GM18505 (cell line): ENCODE data around the gene THAP3.

Source experiments
- ATAC-seq: cut with Tn5 transposase; IDR thresholded peaks from one replicate; pipeline ENCODE4 v1.9.1; 2021; ENCODE audit not compliant: unreplicated experiment
- POLR2A ChIP-seq: IDR thresholded peaks from 4 replicates; pipeline ENCODE4 v1.6.1; 2011; ENCODE audit warnings: borderline replicate concordance; ENCODE audit not compliant: insufficient read depth, insufficient read length; ENCODE audit errors: extremely low read depth

The THAP3 gene

GRCh38 chr1:6612641-6613360, 11.9 kb upstream of the THAP3 start:
- ATAC-seq, result peak; percentile 34

DNA sequence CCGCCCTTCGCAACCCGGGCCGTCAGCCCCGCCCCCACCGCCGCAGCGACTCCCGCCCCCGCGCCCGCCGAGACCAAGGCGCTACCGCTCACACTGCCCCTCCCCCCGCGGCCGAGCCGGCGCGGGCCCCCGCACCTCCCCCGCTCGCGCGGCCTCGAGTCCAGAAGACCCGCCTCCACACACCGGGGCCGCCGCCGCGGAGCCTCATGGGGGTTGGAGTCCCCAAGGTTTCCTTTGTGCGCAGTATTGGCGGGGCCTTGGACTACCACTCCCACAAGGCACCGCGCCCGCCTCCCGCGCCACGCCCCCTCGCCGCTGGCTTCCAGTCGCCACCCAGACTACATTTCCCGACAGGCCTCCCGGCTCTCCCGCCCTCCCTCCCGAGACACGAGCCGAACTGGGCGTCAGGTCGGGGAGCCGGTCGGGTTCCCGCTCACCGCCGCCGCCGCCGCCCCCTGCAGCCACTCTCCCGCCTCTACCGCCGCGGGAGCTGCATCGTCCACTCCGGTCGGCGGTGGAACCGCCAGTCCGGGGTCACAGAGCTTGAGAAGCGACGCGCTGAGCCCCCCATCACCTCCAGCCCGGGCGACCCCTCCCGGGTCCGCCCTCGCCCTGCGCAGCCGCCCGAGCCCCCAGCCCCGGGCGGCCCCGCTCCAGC, 11.2 kb upstream of the THAP3 start, which contains the start of gene PHF13:
TSS of gene PHF13 (plus strand) at position 371 of the 658 bp plus-strand sequence. CDS start 336 bp downstream, outside the sequence.
- TF ChIP-seq POLR2A, result peak; percentile 19
- peak; percentile 88 for ATAC-seq

More at GRCh38 chr1:6612641-6613360, 11.9 kb upstream of the THAP3 start:
- TF ChIP-seq POLR2A, result no peak

- TF ChIP-seq POLR2A, result no peak
- no peak for ATAC-seq
Observed at GRCh38 chr1:6614019-6614928, 10.4 kb upstream of the THAP3 start.

DNA sequence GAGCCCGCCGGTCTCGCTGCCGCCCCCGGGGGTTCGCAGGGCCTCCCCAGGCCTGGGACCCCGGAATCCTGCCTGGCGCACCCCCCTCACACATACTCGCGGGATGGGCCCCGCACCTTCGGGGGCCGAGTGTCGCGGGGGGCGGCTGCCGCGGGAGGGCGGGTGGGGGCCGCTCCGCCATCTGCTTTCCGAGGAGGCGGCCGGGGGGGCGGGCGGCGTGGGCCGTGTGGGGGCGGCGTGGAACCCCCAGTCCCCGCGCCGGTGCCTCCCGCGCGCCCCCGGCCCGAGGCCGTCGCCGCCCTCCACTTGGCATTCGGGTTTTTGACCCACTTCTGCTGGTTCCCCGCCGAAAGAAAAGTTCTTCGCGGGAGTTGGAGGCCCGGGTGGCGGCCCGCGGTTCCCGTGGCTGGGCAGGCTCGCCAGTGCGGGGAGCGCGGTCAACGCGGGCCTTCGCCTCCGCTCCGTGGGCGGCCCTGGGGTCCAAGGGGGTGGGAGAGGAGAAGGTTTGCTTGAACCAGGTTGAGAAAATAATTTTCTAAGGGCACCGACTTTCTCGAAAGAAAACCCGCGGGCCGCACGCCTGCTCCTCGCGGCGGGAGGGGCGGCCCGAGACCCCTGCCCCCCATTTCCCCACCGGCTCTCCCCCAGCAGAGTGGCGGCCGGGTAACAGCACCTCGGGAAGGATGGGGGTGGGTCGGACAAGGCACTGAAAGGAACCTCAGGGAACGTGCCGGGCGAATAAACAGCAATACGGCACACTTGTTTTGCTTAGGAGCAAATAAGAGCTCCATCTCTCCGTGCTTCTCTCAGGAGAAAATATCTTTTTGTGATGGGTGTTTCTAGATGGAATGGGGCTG, 9.5 kb upstream of the THAP3 start:
- no peak for TF ChIP-seq POLR2A
- ATAC-seq, result no peak

GRCh38 chr1:6619045-6619444, 5.6 kb upstream of the THAP3 start:
- TF ChIP-seq POLR2A, result no peak
- no peak for ATAC-seq

DNA sequence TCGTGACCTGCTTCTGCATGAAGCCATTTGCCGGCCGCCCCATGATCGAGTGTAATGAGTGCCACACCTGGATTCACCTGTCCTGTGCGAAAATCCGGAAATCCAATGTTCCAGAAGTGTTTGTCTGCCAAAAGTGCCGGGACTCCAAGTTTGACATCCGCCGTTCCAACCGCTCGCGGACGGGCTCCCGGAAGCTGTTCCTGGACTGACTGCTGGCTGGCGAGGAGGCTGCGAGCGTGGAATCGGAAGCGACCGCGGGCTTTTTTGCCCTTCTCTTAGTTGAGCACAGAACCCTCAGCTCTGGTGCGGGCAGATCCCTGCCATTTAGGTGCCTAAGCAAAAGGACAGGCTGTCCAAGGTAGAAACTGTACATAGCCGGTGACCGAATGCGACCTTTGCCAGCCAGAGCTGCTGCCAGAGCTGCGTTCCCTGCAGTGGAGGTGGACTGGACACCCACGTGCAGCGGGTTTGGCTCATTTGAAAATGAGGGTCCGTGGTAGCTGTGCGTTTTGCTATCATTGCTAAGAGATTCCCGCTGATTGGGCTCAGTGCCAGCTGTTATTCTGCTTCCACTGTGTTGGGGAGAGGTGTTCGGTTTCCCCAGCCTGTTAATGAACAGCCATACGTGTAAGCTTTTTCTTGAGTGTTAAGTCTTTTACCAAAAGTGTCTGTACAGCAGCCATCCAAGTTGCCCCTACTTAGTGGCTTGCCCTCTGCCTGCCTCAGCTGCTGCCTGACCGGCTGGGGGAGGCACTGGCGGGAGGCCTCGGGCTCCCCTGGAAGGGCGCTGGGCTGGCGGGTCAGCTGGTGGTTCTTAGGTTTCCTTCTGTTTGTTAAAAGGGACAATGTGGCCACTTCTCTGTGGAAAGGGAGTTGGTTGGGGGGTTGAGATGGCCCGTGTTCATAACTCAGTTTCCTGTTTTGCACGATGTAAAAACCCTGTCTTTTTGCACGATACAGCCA, 3.0 kb upstream of the THAP3 start:
- TF ChIP-seq POLR2A, result no peak
- ATAC-seq, result no peak

GRCh38 chr1:6622396-6623152, 2.1 kb upstream of the THAP3 start:
- ATAC-seq, result no peak
- TF ChIP-seq POLR2A, result no peak

GRCh38 chr1:6623269-6623965, 1.3 kb upstream of the THAP3 start:
- TF ChIP-seq POLR2A, result no peak
- ATAC-seq, result no peak

- ATAC-seq, result no peak
- no peak for TF ChIP-seq POLR2A
Observed at GRCh38 chr1:6625584-6626149, 999 bp downstream of the THAP3 start.

DNA sequence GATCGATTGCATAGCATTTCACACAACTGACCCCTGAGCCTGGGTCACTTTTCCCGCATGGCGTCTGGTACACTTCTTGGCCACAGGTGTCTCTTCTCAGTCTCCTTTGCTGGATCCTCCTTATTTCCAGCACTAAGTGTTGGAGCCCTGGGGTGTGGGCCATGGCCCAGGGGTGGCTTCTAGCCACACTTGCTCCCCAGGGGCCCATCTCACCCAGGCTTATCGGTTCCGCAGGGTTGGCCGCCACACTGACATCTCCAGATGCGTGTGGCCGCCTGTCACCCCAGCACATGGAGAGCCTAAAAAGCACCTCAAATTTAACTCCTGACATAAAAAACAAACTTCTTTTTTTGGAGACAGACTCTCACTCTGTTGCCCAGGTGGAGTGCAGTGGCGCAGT, 2.4 kb downstream of the THAP3 start:
- no peak for ATAC-seq
- no peak for TF ChIP-seq POLR2A
